Kidney epithelial cell (primary cell): Measurements from ENCODE around the gene CLSTN2. TPM values are rescaled to one million over a fixed set of nuclear protein-coding genes. Genes with fewer than 3 reads are reported as not detected.

Source experiments
- DNase-seq: peaks from one replicate; pipeline ENCODE4 v3.0.0-alpha.2; 2010; ENCODE audit warnings: low read depth
- H3K27me3 ChIP-seq: 2 replicates; pipeline ENCODE4 v1.6.0; 2011; ENCODE audit warnings: low read length; ENCODE audit not compliant: control insufficient read depth, insufficient read depth
- H3K36me3 ChIP-seq: 2 replicates; pipeline ENCODE4 v1.5.1; 2011; ENCODE audit warnings: low read length; ENCODE audit not compliant: control insufficient read depth, insufficient read depth
- H3K4me3 ChIP-seq: 2 replicates; pipeline ENCODE4 v1.5.1; 2011; ENCODE audit warnings: low read depth, mild to moderate bottlenecking, control low read depth, low read length
- total RNA-seq: library from RNA; depleted of rRNA; stranded (reverse); fragments of >200 nt; gene quantifications from 2 replicates; pipeline ENCODE4 v1.2.3, GENCODE V29; 2015
- TF ChIP-seq, protein P1 (sequence below): IDR thresholded peaks from 2 replicates; pipeline ENCODE4 v1.5.1; 2011; ENCODE audit warnings: mild to moderate bottlenecking, moderate library complexity, low read length, control low read depth, inconsistent platforms; ENCODE audit not compliant: insufficient read depth, poor library complexity, severe bottlenecking

The CLSTN2 gene
- total RNA-seq, 1 donor from 2014 or later = 10.9 TPM

DNA sequence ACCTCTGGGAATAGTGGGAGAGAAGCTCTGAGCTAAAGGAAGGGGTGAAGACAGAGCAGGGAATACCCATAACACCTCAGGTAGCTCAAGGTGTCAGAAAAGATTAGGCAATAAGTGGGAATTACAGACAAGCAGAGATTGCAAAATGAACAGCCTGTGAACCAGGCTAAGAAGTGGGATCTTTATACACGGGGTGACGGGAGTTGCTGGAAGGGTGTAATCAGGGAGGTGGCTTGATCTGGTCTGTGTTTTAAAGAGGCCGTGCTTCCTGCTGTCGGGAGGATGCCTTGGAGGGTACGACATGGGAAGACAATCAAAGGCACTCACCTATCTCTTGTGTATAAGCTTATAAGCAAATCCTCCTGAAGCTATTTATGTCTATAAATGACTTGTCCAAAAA, 216.3 kb downstream of the CLSTN2 start:
- Histone ChIP-seq H3K36me3 (no peaks in the 10 kb centered on the region), H3K27me3 (no peaks in the 10 kb centered on the region), H3K4me3 (no peak overlapping the region)
- no peak for DNase-seq
- TF ChIP-seq, protein P1, sequence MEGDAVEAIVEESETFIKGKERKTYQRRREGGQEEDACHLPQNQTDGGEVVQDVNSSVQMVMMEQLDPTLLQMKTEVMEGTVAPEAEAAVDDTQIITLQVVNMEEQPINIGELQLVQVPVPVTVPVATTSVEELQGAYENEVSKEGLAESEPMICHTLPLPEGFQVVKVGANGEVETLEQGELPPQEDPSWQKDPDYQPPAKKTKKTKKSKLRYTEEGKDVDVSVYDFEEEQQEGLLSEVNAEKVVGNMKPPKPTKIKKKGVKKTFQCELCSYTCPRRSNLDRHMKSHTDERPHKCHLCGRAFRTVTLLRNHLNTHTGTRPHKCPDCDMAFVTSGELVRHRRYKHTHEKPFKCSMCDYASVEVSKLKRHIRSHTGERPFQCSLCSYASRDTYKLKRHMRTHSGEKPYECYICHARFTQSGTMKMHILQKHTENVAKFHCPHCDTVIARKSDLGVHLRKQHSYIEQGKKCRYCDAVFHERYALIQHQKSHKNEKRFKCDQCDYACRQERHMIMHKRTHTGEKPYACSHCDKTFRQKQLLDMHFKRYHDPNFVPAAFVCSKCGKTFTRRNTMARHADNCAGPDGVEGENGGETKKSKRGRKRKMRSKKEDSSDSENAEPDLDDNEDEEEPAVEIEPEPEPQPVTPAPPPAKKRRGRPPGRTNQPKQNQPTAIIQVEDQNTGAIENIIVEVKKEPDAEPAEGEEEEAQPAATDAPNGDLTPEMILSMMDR = no peak

DNA sequence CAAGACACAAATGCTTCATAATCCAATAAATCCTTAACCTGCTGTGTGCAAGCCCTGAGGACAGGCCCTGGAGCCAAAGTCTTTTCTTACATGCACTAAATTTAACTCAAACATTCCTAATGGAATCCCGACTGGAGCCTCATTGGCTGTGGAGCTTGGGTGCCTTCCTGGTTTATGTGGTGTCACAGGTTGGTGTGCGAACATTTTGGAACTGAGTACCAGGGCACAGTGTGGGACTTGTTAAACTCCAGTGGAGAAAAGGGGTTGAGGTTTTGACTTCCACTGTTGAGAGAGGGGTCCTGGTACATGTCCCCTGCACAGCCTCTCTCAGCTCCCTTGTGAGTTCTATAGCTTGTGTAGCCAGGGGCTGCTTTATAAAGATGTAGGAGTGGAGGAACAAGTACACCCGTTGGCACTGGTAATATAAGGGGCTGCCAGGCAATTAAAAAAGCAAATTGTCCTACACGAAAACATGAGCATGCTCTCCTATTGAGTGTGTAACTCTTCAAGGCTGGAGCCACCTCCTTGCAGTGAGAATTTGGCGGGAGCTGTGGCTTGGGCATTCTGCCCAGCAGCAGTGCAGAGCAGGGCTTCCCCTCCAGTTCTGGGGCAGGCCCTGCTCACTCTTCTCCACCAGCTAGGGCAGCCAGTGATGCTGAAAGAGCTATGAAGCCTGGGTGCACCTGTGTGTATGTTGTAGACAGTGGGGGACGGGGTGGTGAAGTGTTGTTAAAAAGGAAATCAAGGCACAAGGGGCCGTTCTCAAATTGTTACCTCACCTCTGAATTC, 218.1 kb downstream of the CLSTN2 start:
- Histone ChIP-seq H3K4me3 (no peak overlapping the region), H3K36me3 (no peaks in the 10 kb centered on the region), H3K27me3 (no peaks in the 10 kb centered on the region)
- TF ChIP-seq, protein P1 = no peak
- no peak for DNase-seq

DNA sequence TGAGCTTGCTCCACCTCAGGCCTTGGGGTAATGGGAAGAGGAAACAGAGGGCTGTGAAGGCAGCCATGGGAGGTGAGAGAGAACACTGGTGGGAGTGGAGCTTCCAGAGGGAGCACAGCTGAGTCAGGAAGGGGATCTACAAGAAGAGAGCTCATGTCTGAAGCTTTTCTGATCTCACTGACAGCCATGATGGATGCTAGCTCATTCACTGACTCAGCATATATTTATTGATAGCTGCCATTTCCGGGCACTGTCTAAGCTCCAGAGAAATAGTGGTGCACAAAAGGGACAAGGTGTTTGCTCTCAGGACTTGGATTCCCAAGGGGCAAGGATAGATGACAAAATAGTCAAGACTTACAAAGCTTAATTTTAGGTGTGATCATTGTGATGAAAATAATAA, 218.8 kb downstream of the CLSTN2 start:
- H3K27me3 ChIP-seq = no peaks in the 10 kb centered on the region
- no peak overlapping the region for H3K4me3 ChIP-seq
- TF ChIP-seq, protein P1 = no peak
- no peak for DNase-seq
- H3K36me3 ChIP-seq = no peaks in the 10 kb centered on the region

DNA sequence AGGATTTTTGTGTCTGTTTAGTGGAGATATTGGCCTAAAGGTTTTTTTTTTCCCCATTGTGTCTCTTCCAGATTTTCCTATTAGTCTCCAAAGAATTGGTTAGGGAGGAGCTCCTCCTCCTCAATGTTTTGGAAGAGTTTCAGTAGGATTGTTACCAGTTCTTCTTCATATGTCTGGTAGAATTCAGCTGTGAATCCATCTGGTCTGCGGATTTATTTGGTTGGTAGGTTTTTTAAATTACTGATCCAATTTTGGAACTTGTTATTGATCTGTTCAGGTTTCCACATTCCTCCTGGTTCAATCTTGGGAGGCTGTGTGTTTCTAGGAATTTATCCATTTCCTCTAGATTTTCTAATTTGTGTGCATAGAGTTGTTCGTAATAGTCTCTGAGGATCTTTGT, 222.2 kb downstream of the CLSTN2 start:
- H3K36me3 ChIP-seq = no peaks in the 10 kb centered on the region
- TF ChIP-seq, protein P1 = no peak
- no peak overlapping the region for H3K4me3 ChIP-seq
- no peaks in the 10 kb centered on the region for H3K27me3 ChIP-seq
- no peak for DNase-seq

DNA sequence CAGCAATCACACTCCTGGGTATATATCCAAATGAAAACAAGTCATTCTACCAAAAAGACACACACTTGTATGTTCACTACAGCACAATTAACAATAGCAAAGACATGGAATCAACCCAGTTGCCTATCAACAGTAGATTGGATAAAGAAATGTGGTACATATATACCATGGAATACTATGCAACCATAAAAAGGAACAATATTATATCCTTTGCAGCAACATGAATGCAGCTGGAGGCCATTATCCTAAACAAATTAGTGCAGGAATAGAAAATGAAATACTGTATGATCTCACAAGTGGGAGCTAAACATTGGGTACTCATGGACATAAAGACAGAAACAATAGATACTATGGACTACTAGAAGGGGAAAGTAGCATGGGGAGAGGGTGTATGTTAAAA, 224.7 kb downstream of the CLSTN2 start:
- DNase-seq = no peak
- Histone ChIP-seq H3K36me3 (no peaks in the 10 kb centered on the region), H3K4me3 (no peak overlapping the region), H3K27me3 (no peaks in the 10 kb centered on the region)
- TF ChIP-seq, protein P1 = no peak

DNA sequence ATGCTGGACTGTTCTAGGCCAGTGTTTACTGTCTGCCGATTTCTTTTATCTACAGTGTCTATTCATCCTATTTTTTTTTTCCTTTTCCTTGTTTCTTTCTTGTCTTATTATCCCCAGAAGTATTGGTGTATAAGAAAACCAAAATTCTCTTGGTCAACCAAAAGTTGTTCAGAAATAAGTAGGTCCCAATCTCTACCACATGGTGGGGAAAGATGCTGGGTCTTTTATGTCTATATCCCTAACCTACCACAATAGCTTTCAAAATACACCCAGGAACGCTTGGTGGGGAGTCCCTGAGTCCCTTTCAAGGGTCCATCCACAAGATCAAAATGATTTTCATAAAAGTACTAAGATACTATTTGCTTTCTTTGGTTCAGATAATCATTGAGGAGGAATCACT, 225.6 kb downstream of the CLSTN2 start:
- Histone ChIP-seq H3K4me3 (no peak overlapping the region), H3K36me3 (no peaks in the 10 kb centered on the region), H3K27me3 (no peaks in the 10 kb centered on the region)
- no peak for DNase-seq
- TF ChIP-seq, protein P1 = no peak
